ENCODE data around the gene ATXN3.

GRCh38 chr14:92093320-92093719 is 13.1 kb downstream of the ATXN3 start:
- TF ChIP-seq NFIC (IDR thresholded peaks at IDR 0.05; ENCODE audit: borderline replicate concordance), result no peak
- TF ChIP-seq TEAD4 (IDR thresholded peaks at IDR 0.05; ENCODE audit: borderline replicate concordance, insufficient read depth), result no peak
- TF ChIP-seq POLR2AphosphoS5 (IDR thresholded peaks at IDR 0.05; ENCODE audit: low read depth, low read length), result no peak
- TF ChIP-seq CTCF (IDR thresholded peaks at IDR 0.05), result peak; percentile 32
- no peak for TF ChIP-seq JUND (IDR thresholded peaks at IDR 0.05)
